Endothelial cell of umbilical vein (primary cell): ENCODE measurements around the gene RBBP4. TPM values are rescaled to one million over a fixed set of nuclear protein-coding genes. Genes with fewer than 3 reads are reported as not detected.

ENCODE experiments used
- BruUV-seq: library from RNA; stranded (reverse); fragments of 400-500 nt; replicated peaks from 2 replicates; lab custom pipeline; 2021; lab: Mats Ljungman, UMichigan
- CTCF ChIA-PET: fragments of 300-600, 350-600 bp; sonication (Branson Sonifier 250); formaldehyde crosslinking; loops from one replicate; lab custom pipeline; 2021; ENCODE audit warnings: antibody characterized with exemption, inconsistent platforms; lab: Charles Lee
- POLR2A ChIA-PET: fragments of 300-600, 350-600 bp; sonication (Branson Sonifier 250); formaldehyde crosslinking; loops from one replicate; lab custom pipeline; 2021; ENCODE audit warnings: antibody characterized with exemption, inconsistent platforms; lab: Charles Lee
- DNase-seq: peaks from one replicate; pipeline ENCODE4 v3.0.0-alpha.2; 2011; ENCODE audit warnings: low read depth, low spot score
- FAIRE-seq: peaks from 2 replicates; lab custom pipeline; 2011; peaks lifted over from hg19 to GRCh38; lab: Jason Lieb, UNC
- H2AFZ ChIP-seq: 2 replicates; pipeline ENCODE4 v1.6.0; 2012; ENCODE audit warnings: low read depth, low read length, control low read depth, inconsistent platforms
- H3K27ac ChIP-seq: 2 replicates; pipeline ENCODE4 v1.5.1; 2011; ENCODE audit warnings: low read depth, mild to moderate bottlenecking, control low read depth, low read length, moderate library complexity; ENCODE audit not compliant: insufficient read depth
- H3K27me3 ChIP-seq, 2 experiments: 2 replicates each; pipeline versions ENCODE4 v1.6.0 to v1.6.1; 2011; ENCODE audit warnings: low read length in 2 of 2, mixed read lengths in 1 of 2; ENCODE audit not compliant: control insufficient read depth in 2 of 2, insufficient read depth in 2 of 2
- H3K36me3 ChIP-seq, 2 experiments: 2 replicates in 1 of 2; 3 replicates in 1 of 2; pipeline ENCODE4 v1.5.1; 2011; ENCODE audit warnings: low read length in 2 of 2, mild to moderate bottlenecking in 1 of 2, moderate library complexity in 1 of 2; ENCODE audit not compliant: control insufficient read depth in 2 of 2, insufficient read depth in 2 of 2; ENCODE audit errors: extremely low read depth in 1 of 2
- H3K4me1 ChIP-seq: 3 replicates; pipeline ENCODE4 v1.5.1; 2011; ENCODE audit warnings: mild to moderate bottlenecking, low read length; ENCODE audit not compliant: control insufficient read depth, insufficient read depth; ENCODE audit errors: extremely low read depth
- H3K4me2 ChIP-seq: 2 replicates; pipeline ENCODE4 v1.6.1; 2011; ENCODE audit warnings: low read length, control low read depth, mixed read lengths; ENCODE audit not compliant: insufficient read depth
- H3K4me3 ChIP-seq, 3 experiments: fragments of 200-600 bp in 1 of 3; sonication (generic), shearing (Covaris generic) in 1 of 3; replicated peaks in 1 of 3; 2 replicates each; pipeline ENCODE4 v1.5.1; 2011 to 2016; ENCODE audit warnings: control low read depth in 3 of 3, low read length in 3 of 3, mild to moderate bottlenecking in 2 of 3, inconsistent platforms in 1 of 3, low read depth in 1 of 3, moderate library complexity in 1 of 3; ENCODE audit not compliant: insufficient read depth in 1 of 3
- H3K79me2 ChIP-seq: 2 replicates; pipeline ENCODE4 v1.6.0; 2012; ENCODE audit warnings: low read length, inconsistent platforms; ENCODE audit not compliant: control insufficient read depth, insufficient read depth
- H3K9ac ChIP-seq: replicated peaks from 2 replicates; pipeline ENCODE3; 2011; ENCODE audit warnings: low read length, control low read depth; ENCODE audit not compliant: insufficient read depth; ENCODE audit errors: extremely low read depth
- H3K9me1 ChIP-seq: replicated peaks from 3 replicates; pipeline ENCODE4 v1.6.0; 2011; ENCODE audit warnings: mild to moderate bottlenecking, low read length; ENCODE audit not compliant: control insufficient read depth, insufficient read depth; ENCODE audit errors: extremely low read depth
- H3K9me3 ChIP-seq: replicated peaks from 2 replicates; pipeline ENCODE4 v1.5.1; 2012; ENCODE audit warnings: low read length, inconsistent platforms; ENCODE audit not compliant: control insufficient read depth, insufficient read depth
- H4K20me1 ChIP-seq: replicated peaks from 2 replicates; pipeline ENCODE3; 2011; ENCODE audit warnings: mild to moderate bottlenecking, low read length; ENCODE audit not compliant: control insufficient read depth, insufficient read depth; ENCODE audit errors: extremely low read depth
- CTCF ChIP-seq, 2 donors: IDR thresholded peaks; 1 replicate in 1 of 2; 2 replicates in 1 of 2; pipeline ENCODE4 v1.5.1; 2011; ENCODE audit warnings: low read length in 2 of 2, mild to moderate bottlenecking in 2 of 2, moderate library complexity in 2 of 2, control low read depth in 1 of 2, inconsistent platforms in 1 of 2, low read depth in 1 of 2; ENCODE audit not compliant: insufficient read depth in 1 of 2; ENCODE audit errors: extremely low read depth in 1 of 2
- EZH2 ChIP-seq: IDR thresholded peaks from 2 replicates; pipeline ENCODE4 v1.6.1; 2012; ENCODE audit warnings: borderline replicate concordance, low read depth, mild to moderate bottlenecking, moderate library complexity, low read length, inconsistent platforms; ENCODE audit not compliant: severe bottlenecking
- FOS ChIP-seq: IDR thresholded peaks from 2 replicates; pipeline ENCODE4 v1.6.1; 2011; ENCODE audit warnings: mild to moderate bottlenecking, low read length, moderate library complexity, borderline replicate concordance; ENCODE audit not compliant: insufficient read depth
- GATA2 ChIP-seq: IDR thresholded peaks from 2 replicates; pipeline ENCODE4 v1.7.0; 2011; ENCODE audit warnings: low read depth, mild to moderate bottlenecking, moderate library complexity, mixed read lengths, low read length; ENCODE audit not compliant: insufficient read length, insufficient read depth
- JUN ChIP-seq: IDR thresholded peaks from 2 replicates; pipeline ENCODE4 v1.6.1; 2011; ENCODE audit warnings: borderline replicate concordance, low read depth; ENCODE audit not compliant: insufficient read length, insufficient read depth
- MAX ChIP-seq: IDR thresholded peaks from 2 replicates; pipeline ENCODE4 v1.6.1; 2011; ENCODE audit not compliant: insufficient read depth, insufficient read length
- MYC ChIP-seq: IDR thresholded peaks from one replicate; pipeline ENCODE4 v1.6.1; 2011; ENCODE audit warnings: mild to moderate bottlenecking, low read depth, low read length
- POLR2A ChIP-seq: IDR thresholded peaks from 2 replicates; pipeline ENCODE4 v1.6.1; 2012; ENCODE audit warnings: low read depth, mild to moderate bottlenecking, control low read depth, low read length
- POLR2AphosphoS5 ChIP-seq: IDR thresholded peaks from 2 replicates; pipeline ENCODE4 v1.6.1; 2012; ENCODE audit warnings: low read depth, mild to moderate bottlenecking, control low read depth, low read length, moderate library complexity; ENCODE audit not compliant: insufficient read depth
- dilution Hi-C: fragments of 300-500 bp; cut with MboI; formaldehyde crosslinking; loops from one replicate; pipeline ENCODE4 v1.15.0; 2019; ENCODE audit warnings: low sequenced_read_pairs; ENCODE audit not compliant: extremely low pct_ligation_motif_present
- intact Hi-C: fragments of 100-400 bp; cut with micrococcal nuclease; formaldehyde crosslinking; loops from one replicate; pipeline ENCODE4 v1.10.0; 2022
- polyA plus RNA-seq, 4 experiments: library from polyadenylated mRNA; depleted of rRNA in 3 of 4; stranded (reverse) in 3 of 4; unstranded in 1 of 4; fragments of >200 nt; gene quantifications; 2 replicates each; pipeline versions ENCODE4 v1.2.1 to v1.2.3, GENCODE V29; 2011 to 2012; ENCODE audit warnings: missing spikeins in 1 of 4
- total RNA-seq: library from RNA; stranded (reverse); gene quantifications from 2 replicates; pipeline ENCODE4 v1.2.3, GENCODE V29; 2021

Gene RBBP4
- total and polyA plus RNA-seq, 2 donors (not counting 3 experiments of a cell fraction or from before 2014, with no cell fraction given) = 84.9 to 241 TPM

- Histone ChIP-seq H2AFZ (no peak overlapping the region), H3K27me3 (no peaks in the 10 kb centered on the region), H3K4me2 (no peak overlapping the region), H3K9me3 (no peaks in the 10 kb centered on the region), H3K27ac (no peak overlapping the region), H3K4me1 (peaks cover 13% of the 10 kb centered on the region), H3K36me3 (no peaks in the 10 kb centered on the region), H3K9me1 (no peaks in the 10 kb centered on the region), H3K4me3 (no peak overlapping the region), H3K9ac (no peak overlapping the region), H4K20me1 (no peaks in the 10 kb centered on the region), H3K79me2 (no peaks in the 10 kb centered on the region)
- ChIA-PET POLR2A (no interaction called here), CTCF (interaction anchor here (0.8 to 3.3 kb wide), 11 partner anchors 11 to 67 kb away, joined by 3 to 20 read pairs (median 5); no protein-coding TSS in a partner anchor)
- TF ChIP-seq POLR2AphosphoS5 (no peak), GATA2 (no peak), MAX (no peak), JUN (no peak), MYC (no peak), FOS (no peak), POLR2A (no peak), EZH2 (no peak), CTCF (IDR thresholded peaks at IDR 0.05; ENCODE audit: extremely low read depth in 1 of 2, insufficient read depth in 1 of 2, low read depth in 1 of 2, low read length in 2 of 2) (no peak)
- DNase-seq (no peak), FAIRE-seq (no peak)
- dilution Hi-C loops = no loop called here
- intact Hi-C loops = no loop called here
- no TSS peak for BruUV-seq
These were observed 77.5 kb downstream of the RBBP4 start for GRCh38 chr1:32728413-32729077.
